C4-2B (cell line): ENCODE data around the gene FRMD1.

Experiments used
- CTCF ChIP-seq: fragments of 450-650 bp; conservative IDR thresholded peaks from 2 replicates; pipeline ENCODE4 v1.5.1; 2017; ENCODE audit warnings: mild to moderate bottlenecking
- ZFX ChIP-seq: fragments of 450-650 bp; IDR thresholded peaks from 2 replicates; pipeline ENCODE4 v1.6.1; 2017

GRCh38 chr6:168063431-168063830 is 15.6 kb downstream of the FRMD1 start:
- TF ChIP-seq CTCF, result no peak
- no peak for TF ChIP-seq ZFX
